GM18858 (cell line): ENCODE data around the gene OR5K2.

Source experiments
- ATAC-seq: cut with Tn5 transposase; IDR thresholded peaks from one replicate; pipeline ENCODE4 v1.9.1; 2021; ENCODE audit not compliant: unreplicated experiment

Gene OR5K2

DNA sequence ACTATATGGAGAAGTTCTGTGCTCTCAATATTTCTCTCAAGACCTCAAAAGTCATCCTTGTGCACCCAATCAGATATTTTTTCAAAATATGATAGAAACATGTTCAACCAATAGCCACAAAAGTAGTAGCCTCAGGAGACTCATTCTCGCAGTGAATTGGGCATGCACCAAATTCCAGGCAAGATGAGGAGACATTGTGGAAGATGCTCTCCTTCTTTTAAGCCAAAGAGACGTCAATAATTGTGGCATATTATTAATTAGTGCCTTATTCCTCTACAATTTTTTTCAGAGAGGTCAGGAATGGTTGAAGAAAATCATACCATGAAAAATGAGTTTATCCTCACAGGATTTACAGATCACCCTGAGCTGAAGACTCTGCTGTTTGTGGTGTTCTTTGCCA lies at the start of gene OR5K2:
TSS of gene OR5K2 (plus strand) at position 301 of the 400 bp plus-strand sequence. CDS start at position 301, 0 bp downstream.
- ATAC-seq = no peak

DNA sequence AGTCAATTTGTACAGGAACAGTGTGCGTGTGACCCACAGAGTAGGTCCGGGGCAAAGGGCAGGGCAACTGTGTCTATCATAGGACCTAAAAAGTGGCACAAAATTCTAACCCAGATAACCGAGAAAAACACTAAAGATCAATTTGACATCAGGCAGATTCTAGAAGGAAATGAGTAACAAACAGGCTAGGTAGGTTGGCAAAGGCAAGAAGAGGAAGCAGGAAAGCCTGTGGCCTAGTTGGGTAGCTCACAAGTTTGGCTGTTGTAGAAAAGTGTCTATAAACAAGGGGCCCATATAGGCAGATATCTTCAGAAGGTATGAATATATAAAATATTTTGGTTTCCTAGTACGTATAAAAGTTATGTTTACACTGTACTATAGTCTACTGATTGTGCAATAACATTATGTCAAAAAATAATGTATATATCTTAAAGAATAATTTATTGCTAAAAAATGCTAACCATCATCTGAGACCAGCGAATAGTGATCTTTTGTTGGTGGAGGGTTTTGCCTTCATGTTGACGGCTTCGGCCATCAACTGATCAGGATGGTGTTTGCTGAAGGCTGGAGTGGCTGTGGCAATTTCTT lies 47.8 kb upstream of the OR5K2 start:
- ATAC-seq = no peak

DNA sequence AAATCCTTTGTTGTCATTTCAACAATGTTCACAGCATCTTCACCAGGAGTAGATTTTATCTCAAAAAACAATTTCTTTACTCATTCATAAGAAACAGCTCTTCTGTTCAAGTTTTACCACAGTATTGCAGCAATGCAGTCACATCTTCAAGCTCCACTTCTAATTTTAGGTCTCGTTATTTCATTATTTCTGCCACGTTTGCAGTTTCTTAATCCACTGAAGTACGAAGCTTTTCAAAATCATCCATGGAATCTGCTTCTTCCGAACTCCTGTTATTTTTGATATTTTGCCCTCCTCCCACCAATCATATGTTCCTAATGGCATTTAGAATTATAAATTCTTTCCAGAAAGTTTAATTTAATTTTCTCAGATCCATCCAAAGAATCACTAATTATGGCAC lies 47.1 kb upstream of the OR5K2 start:
- no peak for ATAC-seq

DNA sequence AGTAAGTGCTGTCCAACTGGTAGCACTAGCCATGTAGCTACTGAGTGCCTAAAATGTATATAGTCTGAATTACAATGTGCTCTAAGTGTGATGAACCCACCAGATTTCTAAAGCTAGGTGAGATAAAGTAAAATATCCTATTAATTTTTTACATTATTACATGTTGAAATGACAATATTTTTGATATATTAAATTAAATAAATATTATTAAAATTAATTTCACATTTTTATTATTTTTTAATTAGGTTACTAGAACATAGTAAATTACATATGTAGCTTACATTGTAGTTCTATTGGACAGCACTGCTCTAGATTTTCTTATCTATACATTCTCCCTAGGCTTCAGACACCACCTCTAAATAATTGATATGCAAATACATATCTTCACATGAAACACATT lies 43.7 kb upstream of the OR5K2 start:
- no peak for ATAC-seq

DNA sequence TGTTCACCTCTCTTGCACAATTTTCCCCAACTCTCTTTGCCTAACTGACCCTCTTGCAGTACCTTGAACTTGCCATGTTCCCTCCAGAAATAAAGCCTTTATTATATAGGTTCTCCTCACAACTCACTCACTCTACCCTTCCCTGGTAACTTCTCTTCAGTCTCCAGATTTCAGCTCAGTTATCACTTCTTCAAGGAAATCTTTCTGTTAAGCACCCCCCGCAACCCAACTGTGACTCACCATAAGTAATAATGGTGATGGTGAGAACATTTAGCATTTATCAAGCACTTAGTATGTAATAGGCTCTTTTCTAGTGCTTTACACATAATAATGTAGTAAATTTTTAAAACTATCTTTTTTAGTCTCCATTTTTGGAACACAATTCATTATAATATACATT lies 42.6 kb upstream of the OR5K2 start:
- ATAC-seq = no peak

DNA sequence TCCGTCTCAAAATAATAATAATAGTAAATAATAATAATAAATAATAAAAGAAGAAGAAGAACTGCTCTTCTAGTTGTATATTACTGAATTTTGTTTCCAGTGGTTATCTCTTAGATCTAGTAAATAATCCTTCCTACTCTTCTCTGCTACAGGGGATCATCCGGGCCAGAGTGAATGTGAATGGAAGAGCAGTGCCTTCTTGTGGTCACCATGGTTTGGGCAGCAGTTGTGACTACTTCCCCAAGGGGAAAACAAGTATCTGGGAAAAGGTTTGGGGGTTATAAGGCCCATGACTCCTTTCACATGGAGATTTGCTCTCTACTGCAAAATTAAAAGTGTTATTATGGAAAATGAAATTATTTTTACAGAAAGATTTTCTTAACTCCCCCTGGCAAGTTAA lies 39.9 kb upstream of the OR5K2 start:
- no peak for ATAC-seq

DNA sequence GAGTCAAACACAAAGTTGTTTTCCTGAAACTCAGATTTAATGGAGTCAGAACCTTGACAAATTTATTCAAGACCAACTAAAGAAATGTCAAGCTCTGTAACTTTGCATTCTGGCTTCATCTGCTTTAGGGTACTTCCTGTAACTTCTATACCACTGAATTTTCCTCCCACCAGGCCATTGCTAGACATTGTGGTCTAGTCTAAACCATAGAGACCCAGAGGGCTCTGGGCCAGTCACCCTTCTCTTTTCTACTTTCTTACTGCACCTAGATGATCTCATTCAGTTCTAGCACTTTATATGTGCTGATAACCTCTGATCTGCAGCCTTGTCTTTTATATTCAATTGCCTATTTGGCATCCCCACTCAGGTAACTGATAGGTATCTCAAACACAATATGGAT lies 37.3 kb upstream of the OR5K2 start:
- no peak for ATAC-seq

DNA sequence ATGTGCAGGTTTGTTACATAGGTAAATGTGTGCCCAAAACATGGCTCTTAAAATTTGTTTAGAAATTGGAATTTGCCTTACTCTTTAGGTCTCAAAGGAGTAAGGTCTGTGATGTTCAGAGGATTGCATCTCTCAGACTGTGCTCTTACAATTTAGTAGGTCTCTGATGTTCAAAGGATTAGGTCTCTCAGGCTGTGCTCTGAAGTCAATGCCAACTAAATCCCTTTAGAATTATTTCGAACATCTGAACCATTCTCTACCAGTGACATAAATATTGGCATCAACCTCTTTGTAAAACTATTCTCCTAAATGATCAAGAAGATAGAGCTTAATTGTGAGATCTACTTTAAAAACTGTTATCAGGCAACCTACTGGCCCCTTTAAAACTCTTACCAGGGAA lies 34.6 kb upstream of the OR5K2 start, which contains the start of gene OR5K1:
TSS of gene OR5K1 (plus strand) at position 301 of the 400 bp plus-strand sequence. CDS start 6,376 bp downstream, outside the sequence.
- no peak for ATAC-seq

DNA sequence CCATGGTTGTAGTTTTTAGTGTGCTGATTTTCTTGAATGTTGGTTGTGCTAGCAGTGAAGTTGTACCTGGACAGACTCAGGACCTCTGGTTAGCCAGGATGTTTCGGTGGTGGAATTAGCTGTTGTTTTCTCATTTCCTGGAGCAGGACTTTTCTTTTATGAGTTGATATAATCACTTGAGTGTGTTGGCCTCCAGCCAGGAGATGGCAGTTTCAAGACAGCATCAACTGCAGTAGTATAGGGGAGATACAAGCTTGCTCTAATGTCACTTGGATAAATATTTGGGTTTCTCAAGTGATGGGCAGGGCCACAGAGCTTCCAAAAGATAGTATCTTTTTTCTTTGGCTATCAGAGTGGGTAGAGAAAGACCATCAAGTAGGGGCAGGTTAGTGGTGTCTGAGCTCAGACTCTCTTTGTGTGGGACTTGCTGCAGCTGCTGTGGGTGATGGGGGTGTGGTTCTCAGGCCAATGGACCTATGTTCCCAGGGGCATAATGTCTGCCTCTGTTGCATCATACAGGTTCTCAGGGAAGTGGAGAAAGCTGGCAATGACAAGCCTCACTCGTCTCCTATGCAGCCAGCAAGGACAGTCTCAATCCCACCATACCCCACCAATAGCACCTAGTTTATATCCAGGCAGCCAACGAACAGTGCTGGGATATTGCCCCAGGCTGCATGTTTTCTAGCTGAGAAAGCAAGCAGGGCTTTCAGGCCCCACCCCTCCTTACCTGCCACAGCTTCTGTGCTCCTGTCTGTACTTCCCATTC lies 14.6 kb upstream of the OR5K2 start:
- ATAC-seq = no peak

DNA sequence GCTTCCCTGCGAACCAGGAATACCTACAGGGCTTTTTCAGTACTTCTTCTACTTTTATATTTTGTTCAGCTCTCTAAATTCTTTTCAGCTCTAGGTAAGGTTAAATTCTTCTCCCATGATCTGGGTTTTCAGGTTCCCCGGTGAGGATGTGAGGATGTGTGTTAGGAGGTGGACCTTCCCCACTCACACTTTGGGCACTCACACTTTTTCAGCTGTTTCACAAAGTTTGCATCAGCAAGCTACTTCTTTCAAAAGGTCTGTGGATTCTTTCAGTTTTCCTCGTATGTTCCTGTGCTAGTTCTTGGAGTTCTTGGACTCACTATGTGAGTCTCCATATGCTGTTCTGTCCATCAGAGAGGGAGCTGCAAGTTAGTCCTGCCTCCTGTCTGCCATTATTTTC lies 13.9 kb upstream of the OR5K2 start:
- no peak for ATAC-seq

DNA sequence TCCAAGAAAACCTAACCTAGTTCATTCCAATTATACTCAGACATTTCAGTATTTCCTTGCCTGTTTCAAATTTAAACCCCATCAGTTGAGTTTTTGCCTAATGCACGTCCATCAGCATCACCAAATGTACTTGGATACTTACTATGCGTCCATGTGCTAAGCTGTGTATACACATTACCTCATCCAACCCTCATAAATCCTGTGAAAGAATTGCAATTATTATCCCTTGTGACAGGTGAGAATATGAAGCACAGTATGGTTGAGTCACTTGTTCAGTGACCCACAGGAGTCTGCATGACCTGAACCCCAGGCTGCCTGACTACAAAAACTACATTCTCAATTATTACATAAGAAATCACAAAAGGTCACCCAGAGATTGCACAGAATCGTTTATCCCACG lies 2.5 kb downstream of the OR5K2 start:
- ATAC-seq = no peak

DNA sequence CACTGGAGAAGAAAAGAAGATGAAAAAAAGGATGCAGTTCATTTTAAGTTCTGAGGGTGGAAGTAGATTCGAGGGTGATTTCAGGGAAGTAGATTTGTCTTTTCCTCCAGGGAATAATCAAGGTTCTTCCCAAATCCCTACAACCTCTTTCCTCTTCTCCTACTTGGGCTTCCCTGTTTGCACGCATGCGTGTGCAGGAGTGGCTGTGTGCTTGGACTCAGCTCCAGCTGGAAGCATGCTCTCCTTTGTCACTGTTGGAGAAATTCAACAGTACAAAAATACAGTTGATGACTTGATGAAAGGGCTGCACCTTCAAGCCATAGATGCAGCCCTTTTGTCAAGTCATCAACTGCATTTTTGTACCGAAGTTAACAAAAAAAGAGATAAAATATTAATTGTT lies 3.8 kb downstream of the OR5K2 start:
- ATAC-seq = no peak

DNA sequence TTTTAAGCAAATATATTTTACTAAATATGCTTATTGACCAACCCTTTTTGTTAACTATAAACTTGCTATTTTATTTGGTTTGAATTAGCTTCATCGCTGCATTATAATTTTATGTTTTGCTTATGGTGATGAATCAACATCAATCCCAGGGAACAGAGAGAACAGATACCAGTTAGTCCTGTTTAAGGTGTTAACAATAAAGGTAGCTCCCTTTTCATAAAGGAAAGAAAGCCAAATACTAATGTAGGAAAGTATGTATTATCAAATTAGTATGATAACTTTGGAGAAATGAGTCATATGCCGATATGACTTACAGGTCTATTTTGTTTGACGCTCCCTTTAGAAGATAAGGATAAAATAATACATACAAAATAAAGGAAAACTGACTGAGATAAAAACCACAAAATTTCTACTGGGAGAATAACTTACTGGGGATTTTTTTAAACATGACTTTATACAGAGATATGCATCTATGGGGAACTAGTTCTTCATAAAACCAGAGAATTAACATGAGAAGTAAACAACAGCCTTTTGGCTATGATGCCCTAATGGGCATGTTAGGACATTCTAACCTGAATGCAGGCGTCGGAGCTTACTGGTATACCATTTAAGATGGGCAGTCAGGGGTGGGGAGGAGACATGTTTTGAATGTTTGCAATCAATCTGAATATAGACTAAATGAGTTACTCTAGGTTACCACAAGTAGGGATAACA lies 4.5 kb downstream of the OR5K2 start:
- ATAC-seq = no peak

DNA sequence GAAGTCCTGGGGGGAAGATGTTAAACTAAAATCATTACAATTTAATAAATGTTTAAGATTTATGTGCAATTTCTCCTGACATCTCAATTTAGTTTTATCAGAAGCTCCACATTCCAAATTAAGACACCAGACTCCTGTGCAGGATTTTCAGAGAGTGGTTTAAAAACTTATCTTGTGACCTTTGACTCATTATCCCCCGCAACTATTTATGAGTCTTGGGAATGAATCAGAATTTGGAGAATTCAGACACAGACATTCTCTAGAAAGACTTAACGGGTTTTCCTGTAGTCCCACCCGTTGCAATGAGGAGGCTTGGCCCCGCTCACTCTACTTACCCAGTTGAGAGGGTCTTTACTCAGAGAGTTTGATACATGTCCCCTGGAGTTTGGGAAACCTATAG lies 7.1 kb downstream of the OR5K2 start:
- ATAC-seq = no peak

DNA sequence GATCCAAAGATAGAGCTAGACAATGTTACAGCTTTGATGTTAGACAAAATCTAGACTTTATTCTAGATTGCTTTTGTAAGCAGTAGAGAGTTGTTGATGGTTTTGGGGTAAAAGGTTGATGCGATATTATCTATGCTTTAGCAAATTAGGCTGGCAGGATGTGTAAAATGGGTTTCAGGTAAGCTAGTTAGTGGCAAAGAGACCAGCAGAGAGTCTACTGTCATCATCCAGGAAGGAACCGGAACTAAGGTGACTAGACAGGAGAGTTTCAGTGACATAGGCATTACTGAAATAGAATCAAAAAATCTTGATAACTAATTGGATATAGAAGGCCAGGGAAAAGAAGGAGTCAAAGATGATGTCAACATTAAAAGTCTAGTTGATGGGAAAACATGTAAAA lies 11.1 kb downstream of the OR5K2 start:
- ATAC-seq = no peak

DNA sequence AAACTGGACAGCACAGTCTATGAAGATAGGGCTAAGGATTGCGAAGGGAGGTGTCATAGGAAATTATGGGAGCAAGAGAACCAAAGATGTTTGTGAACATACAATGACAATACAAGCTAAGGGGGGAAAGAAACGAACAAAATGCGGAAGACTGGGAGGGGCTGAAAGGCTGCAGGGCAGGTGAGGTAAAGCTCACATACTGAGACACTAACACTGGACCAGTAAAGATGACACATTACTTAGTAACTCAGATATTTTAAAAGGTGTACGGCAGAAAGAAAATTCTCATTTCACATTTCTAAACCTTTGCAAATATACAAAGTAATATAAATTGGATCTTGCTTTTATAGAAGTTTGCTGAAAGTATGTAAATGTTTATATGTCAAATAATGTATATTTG lies 15.1 kb downstream of the OR5K2 start:
- no peak for ATAC-seq

DNA sequence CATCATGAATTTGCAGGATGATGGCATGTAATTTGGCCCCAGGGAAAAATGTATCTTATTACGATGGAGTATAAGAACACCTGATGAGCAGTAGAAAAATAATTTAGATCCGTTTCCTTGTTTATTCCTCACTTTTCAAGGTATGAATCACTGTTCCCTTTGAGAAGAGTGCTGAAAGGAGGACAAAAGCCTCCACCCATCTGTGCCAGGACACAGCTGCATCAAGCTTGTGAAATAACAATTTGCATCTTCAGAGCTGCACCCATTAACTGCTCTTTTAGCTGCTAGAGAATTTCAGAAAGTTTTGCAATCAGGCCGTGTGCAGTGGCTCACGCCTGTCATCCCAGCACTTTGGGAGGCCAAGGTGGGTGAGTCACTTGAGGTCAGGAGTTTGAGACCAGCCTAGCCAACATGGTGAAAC lies 15.6 kb downstream of the OR5K2 start:
- no peak for ATAC-seq

DNA sequence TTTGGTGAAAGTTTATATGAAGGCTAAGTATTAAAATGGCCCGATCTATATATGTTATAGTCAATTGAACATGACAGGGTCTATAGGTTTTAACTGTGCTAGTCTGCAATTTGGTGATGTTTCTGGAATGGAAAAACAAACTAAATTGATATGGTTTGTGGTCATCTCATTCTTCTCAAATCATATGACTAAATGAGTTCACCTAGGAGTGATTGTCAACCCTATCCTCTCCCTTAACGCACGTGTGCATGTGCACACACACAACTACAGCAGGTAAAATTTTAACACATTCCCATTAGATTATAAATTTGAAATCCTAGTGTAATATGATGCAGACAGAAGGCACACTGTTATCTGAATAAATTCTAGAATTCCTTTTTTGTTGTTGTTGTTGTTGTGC lies 16.3 kb downstream of the OR5K2 start:
- no peak for ATAC-seq

DNA sequence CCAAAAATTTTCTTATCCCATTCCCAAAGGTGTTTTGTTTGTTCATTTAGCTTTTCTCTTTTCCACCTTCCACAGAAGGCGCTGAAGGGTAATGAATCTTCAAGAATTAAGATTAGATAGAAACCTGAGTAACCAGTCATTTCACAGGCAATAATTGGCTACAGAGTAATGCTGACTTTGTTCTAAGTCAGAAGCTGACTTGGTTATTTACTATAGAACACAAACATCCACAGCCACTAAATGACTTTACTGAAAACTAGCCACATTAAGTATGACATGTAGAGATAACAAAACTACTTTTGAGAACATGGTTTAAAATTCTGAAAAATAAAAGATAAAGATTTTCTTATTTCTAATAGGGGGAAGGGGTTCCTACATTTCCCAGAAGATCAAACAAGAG lies 17.5 kb downstream of the OR5K2 start:
- no peak for ATAC-seq

DNA sequence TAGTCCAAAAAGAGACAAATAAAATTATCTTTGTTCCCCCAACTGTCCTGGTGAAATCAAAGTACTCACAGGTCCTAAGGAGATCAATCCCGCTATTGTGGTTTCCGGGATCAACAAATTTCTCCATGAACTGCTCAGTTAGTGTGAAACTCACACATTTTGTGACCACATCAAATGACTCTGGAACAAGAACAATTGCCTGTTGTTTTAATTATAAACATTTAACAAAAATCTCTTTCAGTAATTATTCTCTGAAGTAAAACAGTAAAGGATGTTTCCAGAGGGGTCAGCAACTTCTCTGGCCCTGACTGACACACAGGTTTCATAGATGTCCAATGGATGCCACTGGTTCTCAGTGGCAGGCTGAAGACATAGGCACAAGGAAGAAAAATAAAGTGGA lies 21.3 kb downstream of the OR5K2 start:
- ATAC-seq = no peak

DNA sequence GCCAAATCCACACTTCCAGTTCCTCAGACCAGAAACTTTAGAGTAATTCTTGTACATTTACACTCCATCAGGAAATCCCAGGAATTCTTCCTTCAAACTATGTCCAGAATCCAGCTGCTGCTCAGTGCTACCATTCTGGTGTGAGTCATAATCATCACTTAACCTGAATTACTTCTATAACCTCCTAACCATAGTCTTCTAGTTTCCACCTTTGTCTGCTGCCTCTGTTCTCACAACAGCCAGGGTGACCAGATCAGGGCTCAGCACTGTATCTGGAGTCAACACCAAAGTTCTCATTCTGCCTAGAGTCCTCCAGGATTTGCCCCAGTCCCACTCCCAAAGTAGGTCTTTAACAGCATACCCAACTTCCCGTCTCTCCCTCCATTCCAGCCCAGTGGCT lies 21.9 kb downstream of the OR5K2 start:
- no peak for ATAC-seq

DNA sequence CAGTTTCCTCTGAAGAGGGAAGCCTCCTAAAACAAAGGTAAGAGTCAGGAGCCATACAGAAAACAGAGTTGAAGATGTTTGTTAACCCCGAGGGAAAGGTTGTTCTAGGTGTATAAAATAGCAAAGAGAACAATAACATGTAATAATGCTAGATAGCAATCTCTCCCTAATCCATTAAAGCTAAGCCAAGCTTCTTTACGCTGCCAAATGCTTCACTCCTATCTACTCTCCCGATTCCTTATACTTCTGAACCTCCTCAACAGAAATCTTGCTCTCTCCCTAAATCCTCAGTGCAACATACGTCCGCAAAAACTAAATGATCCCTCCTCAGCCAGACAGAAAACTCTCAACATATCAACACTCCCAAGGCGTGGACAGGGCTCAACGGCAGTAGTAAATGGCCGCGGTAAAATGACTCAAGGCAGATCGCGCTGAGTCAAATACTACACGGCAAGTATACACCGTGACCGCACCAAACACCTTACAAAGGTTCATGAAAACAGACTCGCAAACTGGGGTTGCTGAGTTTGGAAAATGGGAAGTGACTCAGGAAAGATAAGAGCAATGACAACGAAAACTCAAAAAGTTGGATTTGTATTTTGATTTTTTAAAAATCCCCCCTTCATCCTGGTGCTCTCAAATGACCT lies 24.5 kb downstream of the OR5K2 start:
- ATAC-seq = peak; percentile 27
